ENCODE measurements around the gene FUCA1. TPM values are rescaled to one million over a fixed set of nuclear protein-coding genes. Genes with fewer than 3 reads are reported as not detected.

The FUCA1 gene
- total and polyA plus RNA-seq, 10 of the 15 experiments (the other 5 are each of a cell fraction or from before 2014, with no cell fraction given): 33.3 to 117 (median 52.6) TPM

DNA sequence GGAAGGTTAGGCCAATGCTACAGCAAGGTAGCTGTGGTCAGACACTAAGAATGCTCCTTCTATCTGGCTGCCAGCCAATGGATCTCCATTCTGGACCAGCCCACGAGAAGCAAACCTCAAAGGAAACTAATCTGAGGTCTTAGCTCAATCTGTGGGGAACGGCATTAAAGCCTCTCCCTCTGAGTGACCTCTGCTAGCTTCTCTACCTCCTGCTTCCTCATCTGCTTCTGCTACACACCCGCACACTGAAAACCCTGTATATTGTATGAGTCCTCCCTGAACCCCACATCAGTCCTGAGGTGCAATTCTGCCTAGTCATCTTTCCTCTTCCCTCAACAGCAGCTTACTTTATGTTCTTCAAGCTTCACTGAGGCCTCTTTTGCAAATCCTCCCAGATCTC is 60.6 kb downstream of the FUCA1 start:
- in situ Hi-C loops (cut with MboI): loop anchor here (5.0 to 10.0 kb wide), 2 partner anchors 57 to 110 kb away; partner anchors contain the start of gene FUCA1
- H4K20me1 ChIP-seq (ENCODE audit: control insufficient read depth, insufficient read depth): no peaks in the 10 kb centered on the region
- no peak overlapping the region for H2AFZ ChIP-seq (ENCODE audit: control insufficient read depth, low read depth, low read length)
- ChIA-PET POLR2A (interaction anchor here (0.6 to 1.2 kb wide), 3 partner anchors 16 to 18 kb away, joined by 3 to 5 read pairs (median 3); partner anchors contain the start of gene HMGCL), SMC1A (ENCODE audit: uncharacterized antibody, unreplicated experiment) (interaction anchor here (1.0 to 6.9 kb wide), 8 partner anchors 9 to 109 kb away, joined by 3 to 117 read pairs (median 4); no protein-coding TSS in a partner anchor), RAD21 (ENCODE audit: unreplicated experiment) (interaction anchor here (0.6 to 1.5 kb wide), 3 partner anchors 80 to 204 kb away, joined by 3 to 6 read pairs (median 4); no protein-coding TSS in a partner anchor), CTCF (interaction anchor here (0.8 to 7.5 kb wide), 5 partner anchors 32 to 110 kb away, joined by 3 to 109 read pairs (median 63); partner anchors contain the start of gene PITHD1)
- no peaks in the 10 kb centered on the region for H3K79me2 ChIP-seq (ENCODE audit: control insufficient read depth, insufficient read depth, low read length)
- H3K27ac ChIP-seq (ENCODE audit: control insufficient read depth, insufficient read depth): no peak overlapping the region
- DNase-seq (ENCODE audit: low read depth, low spot score): no peak
- 79% methylated on average over 3 of the region's 3 CpGs for WGBS (ENCODE audit: insufficient coverage, insufficient replicate concordance, low lambda C conversion rate, missing lambda C conversion rate)
- no peak for ATAC-seq
- H3K36me3 ChIP-seq (ENCODE audit: control insufficient read depth in 2 of 2, insufficient read depth in 2 of 2, low read length in 1 of 2): peaks cover 0 to 8% of the 10 kb centered on the region in 2 experiments; a peak in 2 of 4 replicates
- intact Hi-C loops (cut with micrococcal nuclease; ENCODE audit: unreplicated experiment): no loop called here
- no peak overlapping the region for H3K9ac ChIP-seq (ENCODE audit: control insufficient read depth, insufficient read depth, low read length)
- no TSS peak for BruUV-seq (replicated peaks)
- no peak for FAIRE-seq
- H3K4me2 ChIP-seq (ENCODE audit: control insufficient read depth, insufficient read depth): no peak overlapping the region
- H3K27me3 ChIP-seq (replicated peaks in 1 of 2; ENCODE audit: control insufficient read depth in 2 of 2, insufficient read depth in 2 of 2, low read length in 1 of 2): no peaks in the 10 kb centered on the region
- TF ChIP-seq CREM (IDR thresholded peaks at IDR 0.05; ENCODE audit: low read depth) (no peak), SMAD1 (IDR thresholded peaks at IDR 0.05; ENCODE audit: low read depth, partially characterized antibody) (no peak), RUNX3 (IDR thresholded peaks at IDR 0.05; ENCODE audit: low read length) (no peak)
- H3K9me3 ChIP-seq (replicated peaks; ENCODE audit: control insufficient read depth, insufficient read depth, low read length): no peaks in the 10 kb centered on the region
- H3K4me3 ChIP-seq: no peak overlapping the region
- H3K4me1 ChIP-seq (ENCODE audit: control insufficient read depth, insufficient read depth, low read length): peaks cover 31% of the 10 kb centered on the region

DNA sequence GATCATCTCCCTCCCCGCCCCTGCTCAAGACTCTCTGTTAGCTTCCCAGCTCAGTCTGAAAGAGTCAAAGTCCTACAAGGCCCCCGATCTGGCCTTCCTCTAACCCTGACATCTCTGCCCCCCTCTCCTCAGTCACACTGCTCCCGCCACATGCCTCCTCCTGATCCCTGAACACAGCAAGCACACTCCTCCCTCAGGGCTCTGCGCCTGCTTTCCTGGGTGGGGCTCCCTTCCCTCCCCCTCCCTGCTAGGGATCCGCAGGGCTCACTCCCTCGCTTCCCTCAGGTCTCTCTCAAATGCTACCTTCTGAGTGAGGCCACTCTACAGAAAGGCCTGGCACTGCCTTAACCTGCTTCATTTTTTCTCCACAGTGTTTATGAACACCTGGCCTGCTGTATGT is 61.8 kb downstream of the FUCA1 start:
- H4K20me1 ChIP-seq (ENCODE audit: control insufficient read depth, insufficient read depth): no peaks in the 10 kb centered on the region
- no peak for FAIRE-seq
- CTCF ChIA-PET: interaction anchor here (0.8 to 7.5 kb wide), 5 partner anchors 11 to 111 kb away, joined by 4 to 109 read pairs (median 63); partner anchors contain the start of gene PITHD1
- in situ Hi-C loops (cut with MboI) (loop anchor here (5.0 to 10.0 kb wide), 2 partner anchors 59 to 111 kb away; partner anchors contain the start of gene FUCA1), intact Hi-C loops (cut with micrococcal nuclease; ENCODE audit: unreplicated experiment) (no loop called here)
- no TSS peak for BruUV-seq (replicated peaks)
- no peak overlapping the region for H2AFZ ChIP-seq (ENCODE audit: control insufficient read depth, low read depth, low read length)
- no peak for TF ChIP-seq ETV6 (conservative IDR thresholded peaks at IDR 0.05 in 1 of 2, IDR thresholded peaks at IDR 0.05 in 1 of 2; ENCODE audit: borderline replicate concordance in 1 of 2, low read depth in 1 of 2)
- no peak overlapping the region for H3K9ac ChIP-seq (ENCODE audit: control insufficient read depth, insufficient read depth, low read length)
- WGBS (ENCODE audit: insufficient coverage, insufficient replicate concordance, low lambda C conversion rate, missing lambda C conversion rate): 73% methylated on average over 4 of the region's 6 CpGs
- H3K4me3 ChIP-seq: no peak overlapping the region
- H3K79me2 ChIP-seq (ENCODE audit: control insufficient read depth, insufficient read depth, low read length): no peaks in the 10 kb centered on the region
- H3K4me2 ChIP-seq (ENCODE audit: control insufficient read depth, insufficient read depth): no peak overlapping the region
- peaks cover 0 to 8% of the 10 kb centered on the region in 2 experiments; a peak in 2 of 4 replicates for H3K36me3 ChIP-seq (ENCODE audit: control insufficient read depth in 2 of 2, insufficient read depth in 2 of 2, low read length in 1 of 2)
- H3K4me1 ChIP-seq (ENCODE audit: control insufficient read depth, insufficient read depth, low read length): peaks cover 26% of the 10 kb centered on the region
- POLR2A ChIA-PET: no interaction called here
- no peak for ATAC-seq
- H3K27me3 ChIP-seq (replicated peaks in 1 of 2; ENCODE audit: control insufficient read depth in 2 of 2, insufficient read depth in 2 of 2, low read length in 1 of 2): no peaks in the 10 kb centered on the region
- H3K9me3 ChIP-seq (replicated peaks; ENCODE audit: control insufficient read depth, insufficient read depth, low read length): no peaks in the 10 kb centered on the region
- DNase-seq (ENCODE audit: low read depth, low spot score): no peak
- SMC1A ChIA-PET (ENCODE audit: uncharacterized antibody, unreplicated experiment): interaction anchor here (1.0 to 6.9 kb wide), 7 partner anchors 10 to 111 kb away, joined by 3 to 117 read pairs (median 4); no protein-coding TSS in a partner anchor
- RAD21 ChIA-PET (ENCODE audit: unreplicated experiment): interaction anchor here (0.6 to 1.5 kb wide), 2 partner anchors 49 to 110 kb away, joined by 3 to 6 read pairs; no protein-coding TSS in a partner anchor
- no peak overlapping the region for H3K27ac ChIP-seq (ENCODE audit: control insufficient read depth, insufficient read depth)
